ENCODE data around the gene ORC6.
"Not testable (repeated sequence)": the region's sequence is repeated elsewhere in the genome, so short reads cannot be mapped to it uniquely, and the experiment has no call there.

The ORC6 gene

DNA sequence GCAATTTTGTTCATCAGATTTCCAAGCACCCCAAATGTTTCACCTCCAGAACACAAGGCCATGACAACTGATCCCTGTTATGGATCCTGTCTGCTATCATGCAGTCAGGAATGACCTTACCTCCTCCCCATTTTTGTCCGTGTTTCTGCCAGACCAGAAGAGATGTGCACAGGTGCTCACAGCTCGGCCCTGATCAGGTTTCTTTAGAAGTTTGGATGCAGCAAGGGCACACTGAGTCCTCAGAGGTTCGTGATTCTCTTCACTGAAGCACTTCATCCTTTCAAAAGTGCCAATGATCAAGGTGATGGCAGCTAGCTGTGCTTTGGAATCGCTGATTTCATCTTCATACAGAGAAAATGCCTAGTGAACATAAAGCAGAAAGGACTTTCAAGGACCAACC lies 27.3 kb upstream of the ORC6 start:
- TF ChIP-seq, protein P1, sequence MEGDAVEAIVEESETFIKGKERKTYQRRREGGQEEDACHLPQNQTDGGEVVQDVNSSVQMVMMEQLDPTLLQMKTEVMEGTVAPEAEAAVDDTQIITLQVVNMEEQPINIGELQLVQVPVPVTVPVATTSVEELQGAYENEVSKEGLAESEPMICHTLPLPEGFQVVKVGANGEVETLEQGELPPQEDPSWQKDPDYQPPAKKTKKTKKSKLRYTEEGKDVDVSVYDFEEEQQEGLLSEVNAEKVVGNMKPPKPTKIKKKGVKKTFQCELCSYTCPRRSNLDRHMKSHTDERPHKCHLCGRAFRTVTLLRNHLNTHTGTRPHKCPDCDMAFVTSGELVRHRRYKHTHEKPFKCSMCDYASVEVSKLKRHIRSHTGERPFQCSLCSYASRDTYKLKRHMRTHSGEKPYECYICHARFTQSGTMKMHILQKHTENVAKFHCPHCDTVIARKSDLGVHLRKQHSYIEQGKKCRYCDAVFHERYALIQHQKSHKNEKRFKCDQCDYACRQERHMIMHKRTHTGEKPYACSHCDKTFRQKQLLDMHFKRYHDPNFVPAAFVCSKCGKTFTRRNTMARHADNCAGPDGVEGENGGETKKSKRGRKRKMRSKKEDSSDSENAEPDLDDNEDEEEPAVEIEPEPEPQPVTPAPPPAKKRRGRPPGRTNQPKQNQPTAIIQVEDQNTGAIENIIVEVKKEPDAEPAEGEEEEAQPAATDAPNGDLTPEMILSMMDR (IDR thresholded peaks at IDR 0.05; ENCODE audit: borderline replicate concordance, insufficient read depth, low read depth, low read length) = no peak
- no peak overlapping the region for H3K4me3 ChIP-seq (ENCODE audit: low read depth, low read length)

DNA sequence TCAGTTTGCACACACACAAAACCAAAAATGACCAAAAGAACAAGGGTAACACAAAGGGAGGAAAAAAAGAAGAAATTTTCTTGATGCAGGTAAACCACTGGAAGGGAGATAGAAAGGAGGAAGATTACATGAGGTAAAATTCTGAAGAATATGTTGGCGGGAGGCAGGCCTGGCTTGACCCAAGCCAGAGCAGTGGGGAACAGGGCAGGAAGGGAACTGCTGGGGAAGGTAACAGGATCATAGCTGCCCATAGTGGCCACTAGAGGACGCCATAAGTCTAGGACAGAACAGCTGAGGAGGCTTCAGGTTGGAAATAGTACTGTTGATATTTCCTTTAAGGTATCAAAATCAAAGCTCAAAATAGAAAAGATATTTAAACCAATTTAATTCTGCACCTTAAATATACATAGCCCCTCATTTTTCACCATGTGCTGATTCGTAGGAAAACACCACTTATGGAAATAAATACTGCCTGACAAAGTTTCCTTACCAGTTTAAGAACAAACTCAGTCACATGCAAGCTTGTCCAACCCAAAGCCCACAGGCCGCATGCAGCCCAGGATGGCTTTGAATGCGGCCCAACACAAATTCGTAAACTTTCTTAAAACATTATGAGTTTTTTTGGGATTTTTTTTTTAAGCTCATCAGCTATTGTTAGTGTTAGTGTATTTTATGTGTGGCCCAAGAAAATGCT lies 16.0 kb upstream of the ORC6 start:
- no peak overlapping the region for H3K4me3 ChIP-seq (ENCODE audit: low read depth, low read length)
- TF ChIP-seq, protein P1 (IDR thresholded peaks at IDR 0.05; ENCODE audit: borderline replicate concordance, insufficient read depth, low read depth, low read length) = peak; percentile 98

DNA sequence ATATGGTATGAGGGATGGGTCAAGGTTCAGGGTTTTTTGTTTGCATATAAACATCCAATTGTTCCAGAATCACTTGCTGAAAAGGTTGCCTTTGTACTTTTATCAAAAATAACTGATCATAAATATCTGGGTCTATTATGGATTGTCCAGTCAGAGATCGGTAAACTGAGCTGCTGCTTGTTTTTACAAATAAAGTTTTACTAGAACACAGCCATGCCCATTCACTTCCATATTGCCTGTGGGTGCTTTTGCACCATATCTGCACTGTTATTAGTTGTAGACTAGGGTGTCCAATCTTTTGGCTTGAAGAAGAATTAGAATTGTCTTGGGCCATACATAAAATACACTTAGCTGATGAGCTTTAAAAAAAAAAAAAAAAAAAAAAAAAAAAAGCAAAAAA lies 11.5 kb upstream of the ORC6 start:
- H3K4me3 ChIP-seq (ENCODE audit: low read depth, low read length) = not testable (repeated sequence)

DNA sequence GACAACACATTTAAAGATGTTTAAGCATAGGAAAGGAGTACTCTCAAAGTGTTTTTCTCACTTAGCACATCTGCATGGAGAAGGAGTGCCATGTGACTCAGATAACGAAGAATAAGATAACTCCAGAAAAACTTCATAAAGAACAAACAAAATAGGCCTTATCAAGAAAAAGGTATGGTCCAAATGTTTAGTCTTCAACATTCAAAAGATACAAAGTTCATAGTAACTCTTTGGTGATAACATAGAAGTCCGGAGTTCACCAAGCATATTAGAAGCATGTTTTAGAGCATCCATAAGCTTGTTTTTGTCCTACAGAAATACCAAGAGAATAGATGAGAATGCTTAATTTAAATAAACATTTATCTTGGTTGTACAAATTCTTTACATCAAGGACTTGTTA lies 7.6 kb upstream of the ORC6 start:
- H3K4me3 ChIP-seq (ENCODE audit: low read depth, low read length) = not testable (repeated sequence)

DNA sequence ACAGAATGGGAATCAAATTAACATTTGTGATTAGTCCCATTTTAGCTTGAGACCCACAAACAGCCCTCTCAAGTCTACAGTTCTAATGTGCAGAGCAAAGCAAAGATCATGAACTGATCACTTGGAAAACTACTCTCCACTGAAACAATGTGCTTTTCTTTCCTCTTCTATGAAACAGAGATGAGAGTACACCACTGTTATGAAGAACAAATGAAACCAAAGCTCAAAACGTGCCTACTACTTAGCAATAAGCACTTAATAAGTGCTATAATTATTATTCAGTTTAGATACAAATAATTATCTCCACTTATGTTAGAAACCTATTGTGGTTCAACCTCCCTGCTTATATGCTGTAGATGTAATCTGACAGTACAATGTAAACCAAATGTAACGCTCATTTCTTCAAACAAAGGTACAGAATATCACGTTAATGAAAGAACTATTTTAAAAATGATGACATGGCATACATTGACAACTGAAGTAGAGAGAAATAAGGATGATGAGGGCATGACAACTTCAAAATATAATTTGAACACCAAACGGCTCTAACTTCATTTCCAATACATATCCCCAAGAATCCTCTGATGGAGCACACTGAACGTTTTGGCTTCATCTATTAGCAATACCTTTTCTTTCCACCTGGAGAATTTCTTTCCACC lies 2.5 kb upstream of the ORC6 start:
- TF ChIP-seq, protein P1 (IDR thresholded peaks at IDR 0.05; ENCODE audit: borderline replicate concordance, insufficient read depth, low read depth, low read length) = no peak
- no peak overlapping the region for H3K4me3 ChIP-seq (ENCODE audit: low read depth, low read length)

DNA sequence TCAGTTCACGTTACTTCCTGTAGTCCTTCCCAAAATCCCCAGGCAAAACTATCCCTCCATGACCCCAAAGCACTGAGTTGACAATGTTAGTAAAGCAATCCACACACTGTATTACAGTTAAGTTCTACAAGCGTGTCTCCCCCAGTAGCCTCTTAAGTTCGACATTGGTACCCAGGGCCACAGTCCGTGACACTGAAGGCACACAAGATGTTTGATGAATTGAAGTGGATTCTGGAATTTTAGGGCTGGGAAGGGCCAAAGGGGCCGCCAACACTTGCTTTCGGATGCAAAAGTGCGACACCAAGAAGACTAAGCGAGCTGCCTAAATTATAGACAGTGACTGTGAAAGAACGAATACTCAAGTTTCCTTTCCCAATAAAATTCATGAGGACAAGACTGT lies 2.0 kb upstream of the ORC6 start:
- TF ChIP-seq, protein P1 (IDR thresholded peaks at IDR 0.05; ENCODE audit: borderline replicate concordance, insufficient read depth, low read depth, low read length) = no peak
- H3K4me3 ChIP-seq (ENCODE audit: low read depth, low read length) = peak overlapping the region; percentile 75

DNA sequence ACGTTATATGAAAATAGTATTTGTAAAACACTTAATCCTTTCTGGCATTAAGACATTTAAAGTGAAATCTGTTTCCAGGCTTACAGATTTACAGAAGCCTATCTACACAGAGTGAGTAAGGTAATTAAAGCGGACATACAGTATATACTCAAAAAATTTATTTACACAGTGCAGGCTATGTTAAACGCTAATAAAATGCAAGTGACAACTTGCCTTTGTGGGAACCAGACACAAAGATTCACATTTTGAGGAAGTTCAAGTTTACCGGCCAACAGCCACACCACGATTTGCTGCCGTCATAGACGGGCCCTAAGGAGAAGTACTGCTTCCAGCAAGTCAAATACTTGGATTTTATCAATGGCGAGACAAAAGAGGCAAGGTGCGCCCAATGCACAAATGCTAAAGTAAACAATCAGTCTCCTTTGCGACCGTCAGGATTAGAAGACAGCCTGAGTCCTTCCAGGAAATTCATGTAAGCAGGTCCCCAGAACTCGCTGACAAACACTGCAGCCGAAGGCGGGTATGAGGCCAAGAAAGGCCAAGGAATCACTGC lies 1.3 kb upstream of the ORC6 start:
- TF ChIP-seq, protein P1 (IDR thresholded peaks at IDR 0.05; ENCODE audit: borderline replicate concordance, insufficient read depth, low read depth, low read length) = no peak
- H3K4me3 ChIP-seq (ENCODE audit: low read depth, low read length) = peak overlapping the region; percentile 75

DNA sequence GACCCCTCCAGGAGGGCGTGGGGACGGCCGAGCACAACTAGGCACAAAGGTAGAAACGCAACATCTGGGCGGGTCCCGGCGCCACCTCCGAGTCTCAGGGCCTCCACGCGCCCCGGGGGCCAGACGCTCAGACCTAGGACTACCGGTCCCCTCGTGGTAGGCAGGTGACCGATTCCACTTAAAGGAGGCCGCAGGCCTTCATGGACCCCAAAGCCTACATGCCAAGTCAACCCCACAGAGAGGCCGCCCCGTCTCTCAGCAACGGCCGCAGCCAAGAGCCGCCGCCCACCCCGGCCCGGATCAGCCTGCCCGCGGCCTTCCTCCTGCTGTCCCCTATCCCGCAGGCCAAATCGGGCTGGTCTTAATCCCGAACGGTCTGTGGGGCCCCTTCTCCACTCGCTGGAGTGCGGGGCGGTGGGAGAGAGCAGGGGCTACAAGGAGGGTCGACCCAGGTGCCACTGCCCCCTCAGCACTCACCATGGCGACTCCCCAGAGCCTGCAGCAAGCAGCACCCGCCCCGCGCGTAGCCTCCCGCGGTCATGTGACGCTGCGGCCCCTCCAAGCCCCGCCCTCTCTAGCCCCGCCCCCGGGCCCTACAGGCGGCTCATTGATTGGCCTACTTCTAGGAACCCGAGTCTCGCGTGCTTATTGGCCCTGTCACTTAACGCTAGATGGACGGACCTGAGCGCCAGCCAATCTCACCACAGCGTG lies 650 bp upstream of the ORC6 start, which contains the start of gene VPS35:
TSS of gene VPS35 (minus strand) at position 525 of the 711 bp plus-strand sequence. CDS start at position 480, 45 bp downstream.
- TF ChIP-seq, protein P1 (IDR thresholded peaks at IDR 0.05; ENCODE audit: borderline replicate concordance, insufficient read depth, low read depth, low read length) = peak; percentile 44

More for the DNA sequence above, 650 bp upstream of the ORC6 start, which contains the start of gene VPS35:
- peak within 1 kb of the TSS; percentile 75 for H3K4me3 ChIP-seq (ENCODE audit: low read depth, low read length)
